Measurements from ENCODE around the gene FAM169A. TPM values are rescaled to one million over a fixed set of nuclear protein-coding genes. Genes with fewer than 3 reads are reported as not detected.

Gene FAM169A
- total and polyA plus RNA-seq, 2 donors (not counting 3 experiments of a cell fraction or from before 2014, with no cell fraction given), result 0.06 to 0.62 TPM

- Histone ChIP-seq H4K20me1 (replicated peaks; ENCODE audit: control insufficient read depth, extremely low read depth, insufficient read depth, low read length) (no peaks in the 10 kb centered on the region), H2AFZ (ENCODE audit: low read depth, low read length) (no peak overlapping the region), H3K9me1 (replicated peaks; ENCODE audit: control insufficient read depth, extremely low read depth, insufficient read depth, low read length) (no peaks in the 10 kb centered on the region), H3K4me2 (ENCODE audit: insufficient read depth, low read length) (no peak overlapping the region), H3K4me3 (replicated peaks in 1 of 3; ENCODE audit: insufficient read depth in 1 of 3, low read depth in 1 of 3, low read length in 3 of 3) (no peak overlapping the region), H3K9ac (replicated peaks; ENCODE audit: extremely low read depth, insufficient read depth, low read length) (no peak overlapping the region), H3K9me3 (replicated peaks; ENCODE audit: control insufficient read depth, insufficient read depth, low read length) (no peaks in the 10 kb centered on the region), H3K27me3 (ENCODE audit: control insufficient read depth in 2 of 2, insufficient read depth in 2 of 2, low read length in 2 of 2) (no peaks in the 10 kb centered on the region), H3K27ac (ENCODE audit: insufficient read depth, low read depth, low read length) (no peak overlapping the region), H3K79me2 (ENCODE audit: control insufficient read depth, insufficient read depth, low read length) (no peaks in the 10 kb centered on the region), H3K36me3 (ENCODE audit: control insufficient read depth in 2 of 2, extremely low read depth in 1 of 2, insufficient read depth in 2 of 2, low read length in 2 of 2) (no peaks in the 10 kb centered on the region), H3K4me1 (ENCODE audit: control insufficient read depth, extremely low read depth, insufficient read depth, low read length) (no peaks in the 10 kb centered on the region)
- DNase-seq (ENCODE audit: low read depth, low spot score) (no peak), FAIRE-seq (no peak)
- intact Hi-C loops (cut with micrococcal nuclease), result no loop called here
- ChIA-PET POLR2A (no interaction called here), CTCF (no interaction called here)
- dilution Hi-C loops (cut with MboI; ENCODE audit: extremely low pct_ligation_motif_present, low sequenced_read_pairs), result no loop called here
- no TSS peak for BruUV-seq (replicated peaks)
- TF ChIP-seq POLR2A (IDR thresholded peaks at IDR 0.05; ENCODE audit: low read depth, low read length) (no peak), EZH2 (IDR thresholded peaks at IDR 0.05; ENCODE audit: borderline replicate concordance, low read depth, low read length, severe bottlenecking) (no peak), GATA2 (IDR thresholded peaks at IDR 0.05; ENCODE audit: insufficient read depth, insufficient read length, low read depth, low read length) (no peak), FOS (IDR thresholded peaks at IDR 0.05; ENCODE audit: borderline replicate concordance, insufficient read depth, low read length) (no peak)
- TF ChIP-seq, protein P1, sequence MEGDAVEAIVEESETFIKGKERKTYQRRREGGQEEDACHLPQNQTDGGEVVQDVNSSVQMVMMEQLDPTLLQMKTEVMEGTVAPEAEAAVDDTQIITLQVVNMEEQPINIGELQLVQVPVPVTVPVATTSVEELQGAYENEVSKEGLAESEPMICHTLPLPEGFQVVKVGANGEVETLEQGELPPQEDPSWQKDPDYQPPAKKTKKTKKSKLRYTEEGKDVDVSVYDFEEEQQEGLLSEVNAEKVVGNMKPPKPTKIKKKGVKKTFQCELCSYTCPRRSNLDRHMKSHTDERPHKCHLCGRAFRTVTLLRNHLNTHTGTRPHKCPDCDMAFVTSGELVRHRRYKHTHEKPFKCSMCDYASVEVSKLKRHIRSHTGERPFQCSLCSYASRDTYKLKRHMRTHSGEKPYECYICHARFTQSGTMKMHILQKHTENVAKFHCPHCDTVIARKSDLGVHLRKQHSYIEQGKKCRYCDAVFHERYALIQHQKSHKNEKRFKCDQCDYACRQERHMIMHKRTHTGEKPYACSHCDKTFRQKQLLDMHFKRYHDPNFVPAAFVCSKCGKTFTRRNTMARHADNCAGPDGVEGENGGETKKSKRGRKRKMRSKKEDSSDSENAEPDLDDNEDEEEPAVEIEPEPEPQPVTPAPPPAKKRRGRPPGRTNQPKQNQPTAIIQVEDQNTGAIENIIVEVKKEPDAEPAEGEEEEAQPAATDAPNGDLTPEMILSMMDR (IDR thresholded peaks at IDR 0.05; ENCODE audit: extremely low read depth in 1 of 2, insufficient read depth in 1 of 2, low read depth in 1 of 2, low read length in 2 of 2), result no peak
- TF ChIP-seq, protein P2, sequence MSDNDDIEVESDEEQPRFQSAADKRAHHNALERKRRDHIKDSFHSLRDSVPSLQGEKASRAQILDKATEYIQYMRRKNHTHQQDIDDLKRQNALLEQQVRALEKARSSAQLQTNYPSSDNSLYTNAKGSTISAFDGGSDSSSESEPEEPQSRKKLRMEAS (IDR thresholded peaks at IDR 0.05; ENCODE audit: insufficient read depth, insufficient read length), result no peak
Observed at GRCh38 chr5:74888117-74888516, 21.9 kb upstream of the FAM169A start.

DNA sequence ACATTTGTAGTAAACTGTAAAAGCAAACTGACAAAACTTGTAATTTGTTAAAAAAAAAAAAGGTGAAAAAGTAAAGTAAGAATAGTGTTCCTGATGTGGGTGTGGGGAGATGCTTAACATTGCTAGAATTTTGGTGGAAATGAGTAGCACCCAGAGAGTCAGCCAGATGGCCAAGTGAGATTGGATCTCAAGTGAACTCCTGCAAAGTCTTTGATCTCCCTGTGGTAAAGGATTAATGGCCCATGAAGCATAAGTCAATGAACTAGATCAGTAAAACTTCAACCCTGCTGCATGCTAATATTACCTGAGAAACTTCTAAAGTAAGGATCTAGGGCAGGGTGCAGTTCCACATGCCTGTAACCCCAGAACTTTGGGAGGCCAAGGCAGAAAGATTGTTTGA is 19.0 kb upstream of the FAM169A start:
- no peaks in the 10 kb centered on the region for H4K20me1 ChIP-seq (replicated peaks; ENCODE audit: control insufficient read depth, extremely low read depth, insufficient read depth, low read length)
- H3K4me1 ChIP-seq (ENCODE audit: control insufficient read depth, extremely low read depth, insufficient read depth, low read length), result no peaks in the 10 kb centered on the region
- no peak overlapping the region for H3K27ac ChIP-seq (ENCODE audit: insufficient read depth, low read depth, low read length)
- dilution Hi-C loops (cut with MboI; ENCODE audit: extremely low pct_ligation_motif_present, low sequenced_read_pairs) (no loop called here), intact Hi-C loops (cut with micrococcal nuclease) (no loop called here)
- H3K36me3 ChIP-seq (ENCODE audit: control insufficient read depth in 2 of 2, extremely low read depth in 1 of 2, insufficient read depth in 2 of 2, low read length in 2 of 2), result no peaks in the 10 kb centered on the region
- no peak overlapping the region for H3K4me3 ChIP-seq (replicated peaks in 1 of 3; ENCODE audit: insufficient read depth in 1 of 3, low read depth in 1 of 3, low read length in 3 of 3)
- BruUV-seq (replicated peaks), result no TSS peak
- no peaks in the 10 kb centered on the region for H3K27me3 ChIP-seq (ENCODE audit: control insufficient read depth in 2 of 2, insufficient read depth in 2 of 2, low read length in 2 of 2)
- H3K79me2 ChIP-seq (ENCODE audit: control insufficient read depth, insufficient read depth, low read length), result no peaks in the 10 kb centered on the region
- CTCF ChIA-PET, result no interaction called here
- no peak for FAIRE-seq
- H3K9me3 ChIP-seq (replicated peaks; ENCODE audit: control insufficient read depth, insufficient read depth, low read length), result no peaks in the 10 kb centered on the region
- TF ChIP-seq JUN (IDR thresholded peaks at IDR 0.05; ENCODE audit: borderline replicate concordance, insufficient read depth, insufficient read length, low read depth), result no peak
- TF ChIP-seq, protein P1 (IDR thresholded peaks at IDR 0.05; ENCODE audit: extremely low read depth in 1 of 2, insufficient read depth in 1 of 2, low read depth in 1 of 2, low read length in 2 of 2), result no peak
- TF ChIP-seq, protein P2 (IDR thresholded peaks at IDR 0.05; ENCODE audit: insufficient read depth, insufficient read length), result no peak
- no peak for TF ChIP-seq EZH2 (IDR thresholded peaks at IDR 0.05; ENCODE audit: borderline replicate concordance, low read depth, low read length, severe bottlenecking)
- H3K9ac ChIP-seq (replicated peaks; ENCODE audit: extremely low read depth, insufficient read depth, low read length), result no peak overlapping the region
- no peaks in the 10 kb centered on the region for H3K9me1 ChIP-seq (replicated peaks; ENCODE audit: control insufficient read depth, extremely low read depth, insufficient read depth, low read length)
- DNase-seq (ENCODE audit: low read depth, low spot score), result no peak
- no peak overlapping the region for H3K4me2 ChIP-seq (ENCODE audit: insufficient read depth, low read length)
- no peak overlapping the region for H2AFZ ChIP-seq (ENCODE audit: low read depth, low read length)
- POLR2A ChIA-PET, result no interaction called here
